Measurements from ENCODE around the gene PPP3R1. TPM values are rescaled to one million over a fixed set of nuclear protein-coding genes. Genes with fewer than 3 reads are reported as not detected.

Gene PPP3R1
- total RNA-seq, 2 experiments from 2014 or later, result 78.5 to 79.6 TPM

DNA sequence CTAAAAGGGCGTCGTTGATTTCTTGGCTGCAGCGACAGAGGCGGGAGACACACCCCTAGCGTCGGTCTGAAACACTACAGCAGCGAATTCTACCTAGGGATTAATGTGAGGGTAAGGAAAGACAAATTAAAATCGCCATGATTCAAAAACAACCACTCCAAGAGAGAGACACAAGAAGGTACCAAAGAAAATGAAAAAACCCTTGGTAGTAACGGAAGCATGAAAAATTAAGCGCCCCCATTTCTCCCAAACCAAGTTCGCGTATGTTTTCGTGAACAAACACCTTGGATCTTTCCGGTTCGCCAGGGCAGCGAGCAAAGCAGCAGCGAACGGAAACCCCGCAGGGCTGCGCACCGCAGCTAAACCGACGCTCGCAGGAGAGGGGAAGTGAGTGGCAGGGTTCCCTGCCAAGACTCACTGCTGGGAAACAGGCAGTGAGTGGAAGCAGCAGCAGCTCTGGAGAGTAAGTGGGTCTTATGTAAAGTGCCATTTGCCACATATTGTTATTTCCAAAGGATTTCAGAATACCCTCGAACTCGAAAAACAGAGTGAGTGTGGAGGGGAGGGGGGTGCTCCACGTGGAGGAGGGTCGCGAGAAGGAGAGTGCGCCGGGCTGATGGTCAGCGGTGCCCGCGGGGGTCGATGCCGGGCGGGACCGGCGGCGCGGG is 1.0 kb downstream of the PPP3R1 start:
- H3K27ac Mint-ChIP-seq, result peak overlapping the region; percentile 94
- DNase-seq, result peak; percentile 87
- CTCF ChIA-PET, result interaction anchor here (1.0 kb wide), 1 partner anchor 14 kb away, joined by 5 read pairs; no protein-coding TSS in a partner anchor
- peaks cover 12% of the 10 kb centered on the region for H3K36me3 Mint-ChIP-seq (ENCODE audit: low read depth)
- peaks cover 2% of the 10 kb centered on the region for H3K27me3 Mint-ChIP-seq
- POLR2A ChIA-PET, result no interaction called here
- no peaks in the 10 kb centered on the region for H3K9me3 Mint-ChIP-seq
- peaks cover 36% of the 10 kb centered on the region for H3K4me1 Mint-ChIP-seq
- H3K4me3 Mint-ChIP-seq, result peak overlapping the region; percentile 98

DNA sequence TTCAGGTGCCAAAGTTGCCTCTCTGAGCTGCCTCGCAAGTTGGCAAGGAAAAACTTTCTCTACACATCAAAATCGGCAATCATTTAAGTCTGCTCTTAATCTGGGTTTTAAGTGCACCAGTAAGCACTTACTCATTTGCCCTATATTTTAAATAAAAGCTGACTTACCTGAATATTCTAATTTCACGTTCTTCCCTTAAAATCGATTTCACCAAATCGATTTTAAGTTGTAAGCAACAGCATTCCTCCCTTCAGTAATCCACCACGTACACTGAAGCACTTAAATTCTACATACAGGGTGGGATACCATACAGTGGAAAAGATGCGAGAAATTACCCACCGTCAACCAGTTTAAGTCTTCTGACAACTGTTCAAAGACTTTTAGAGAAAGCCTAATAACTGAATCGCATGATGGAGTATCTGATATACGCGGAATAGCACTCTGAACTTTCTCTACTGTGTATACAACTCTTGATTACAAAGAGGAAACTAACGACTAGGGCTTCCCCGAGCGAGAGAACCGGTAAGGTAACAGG is 1.6 kb downstream of the PPP3R1 start:
- peaks cover 2% of the 10 kb centered on the region for H3K27me3 Mint-ChIP-seq
- H3K4me1 Mint-ChIP-seq, result peaks cover 31% of the 10 kb centered on the region
- H3K27ac Mint-ChIP-seq, result peak overlapping the region; percentile 94
- ChIA-PET CTCF (interaction anchor here (0.7 to 1.0 kb wide), 6 partner anchors 9 to 179 kb away, joined by 3 to 6 read pairs (median 5); partner anchors contain the start of gene PNO1), POLR2A (interaction anchor here (0.6 kb wide), 1 partner anchor 50 kb away, joined by 3 read pairs; no protein-coding TSS in a partner anchor)
- H3K36me3 Mint-ChIP-seq (ENCODE audit: low read depth), result peaks cover 12% of the 10 kb centered on the region
- DNase-seq, result no peak
- H3K4me3 Mint-ChIP-seq, result peak overlapping the region; percentile 98
- H3K9me3 Mint-ChIP-seq, result no peaks in the 10 kb centered on the region

DNA sequence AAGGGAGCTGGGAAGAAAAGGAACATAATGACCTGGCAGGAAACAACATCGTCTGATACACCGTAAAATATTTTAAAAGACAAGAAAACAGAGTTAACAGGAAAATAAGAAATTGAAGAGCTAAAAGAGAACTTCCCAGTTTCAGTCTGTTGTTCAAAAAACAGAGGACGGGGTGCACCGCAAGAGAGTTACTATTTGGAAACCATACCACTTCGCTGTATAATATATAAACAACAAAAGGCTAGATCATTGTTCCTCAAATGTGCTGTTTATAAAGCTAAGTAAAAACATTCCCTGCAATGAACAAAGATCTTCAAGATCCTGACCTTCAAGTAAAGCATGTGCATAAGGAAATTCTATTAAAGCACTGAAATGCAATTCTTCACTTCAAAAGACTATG is 2.1 kb downstream of the PPP3R1 start:
- POLR2A ChIA-PET, result interaction anchor here (0.6 kb wide), 1 partner anchor 50 kb away, joined by 3 read pairs; no protein-coding TSS in a partner anchor
- Mint-ChIP-seq H3K27ac (peak overlapping the region; percentile 94), H3K36me3 (ENCODE audit: low read depth) (peaks cover 12% of the 10 kb centered on the region), H3K9me3 (no peaks in the 10 kb centered on the region), H3K27me3 (peaks cover 2% of the 10 kb centered on the region), H3K4me1 (peaks cover 25% of the 10 kb centered on the region), H3K4me3 (peak overlapping the region; percentile 98)
- CTCF ChIA-PET, result interaction anchor here (0.7 to 1.0 kb wide), 6 partner anchors 8 to 178 kb away, joined by 3 to 6 read pairs (median 4); partner anchors contain the start of gene PNO1
- DNase-seq, result no peak

DNA sequence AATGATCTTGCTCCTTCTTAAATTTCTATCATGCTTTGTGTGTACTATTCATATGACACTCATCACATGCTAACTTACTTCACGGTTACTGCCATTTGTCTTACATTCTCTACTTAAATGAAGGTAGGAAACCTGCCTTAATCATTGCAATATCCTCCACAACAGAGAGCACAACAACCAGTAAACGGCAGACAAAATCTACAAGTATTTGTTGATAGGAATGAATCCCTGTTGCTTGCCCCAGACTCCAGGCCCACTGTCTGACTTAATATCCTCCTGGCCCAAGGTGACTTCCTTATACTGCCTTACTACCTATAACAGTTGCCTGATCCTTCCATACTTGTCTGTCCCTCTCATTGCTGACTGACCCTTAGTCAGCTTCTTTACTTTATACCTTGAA is 3.5 kb downstream of the PPP3R1 start:
- peaks cover 13% of the 10 kb centered on the region for H3K4me1 Mint-ChIP-seq
- H3K4me3 Mint-ChIP-seq, result peak overlapping the region; percentile 98
- no peaks in the 10 kb centered on the region for H3K9me3 Mint-ChIP-seq
- peaks cover 9% of the 10 kb centered on the region for H3K36me3 Mint-ChIP-seq (ENCODE audit: low read depth)
- no peak for DNase-seq
- POLR2A ChIA-PET, result interaction anchor here (0.6 kb wide), 1 partner anchor 94 kb away, joined by 3 read pairs; no protein-coding TSS in a partner anchor
- CTCF ChIA-PET, result interaction anchor here (0.9 kb wide), 1 partner anchor 9 kb away, joined by 3 read pairs; no protein-coding TSS in a partner anchor
- H3K27me3 Mint-ChIP-seq, result peaks cover 2% of the 10 kb centered on the region
- H3K27ac Mint-ChIP-seq, result no peak overlapping the region

DNA sequence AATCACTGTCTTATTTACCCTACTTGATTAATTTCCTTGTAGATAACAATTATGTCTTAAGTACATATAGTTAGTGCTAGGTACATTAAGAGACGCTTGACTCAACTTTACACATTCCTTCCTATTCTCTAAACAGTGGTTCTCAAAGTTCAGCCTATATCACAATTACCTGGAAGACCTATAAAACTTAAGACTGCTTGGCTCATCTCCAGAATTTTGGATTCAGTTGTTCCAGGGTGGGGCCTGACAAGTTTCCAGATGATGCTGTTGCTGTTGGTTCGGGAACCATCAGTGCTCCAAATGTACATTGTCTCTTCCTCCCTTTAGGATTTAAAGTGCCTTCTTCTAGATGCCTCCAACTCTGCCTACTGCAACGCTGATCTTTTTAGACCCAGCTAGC is 4.0 kb downstream of the PPP3R1 start:
- ChIA-PET POLR2A (interaction anchor here (0.6 kb wide), 1 partner anchor 93 kb away, joined by 3 read pairs; no protein-coding TSS in a partner anchor), CTCF (interaction anchor here (0.9 kb wide), 1 partner anchor 8 kb away, joined by 3 read pairs; no protein-coding TSS in a partner anchor)

DNA sequence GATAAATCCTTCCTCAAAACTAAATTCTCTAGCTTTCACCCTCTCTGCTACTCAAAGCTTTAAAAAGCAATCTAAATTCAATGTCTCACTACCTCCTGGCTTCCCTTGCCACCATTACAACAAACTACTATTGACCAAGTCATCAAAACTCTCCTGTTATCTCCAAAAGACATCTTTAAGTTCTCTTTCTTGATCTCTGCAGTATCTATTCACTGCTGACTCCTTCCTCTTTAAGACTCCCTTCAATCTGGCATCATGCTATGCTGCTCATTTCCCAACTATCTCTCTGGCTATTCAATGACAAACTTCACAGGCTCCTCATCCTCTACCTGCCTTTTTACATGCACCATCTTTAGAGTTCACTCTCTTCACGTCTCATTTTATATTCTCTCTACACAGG is 5.9 kb downstream of the PPP3R1 start:
- no peak overlapping the region for H3K4me3 Mint-ChIP-seq
- peaks cover 10% of the 10 kb centered on the region for H3K4me1 Mint-ChIP-seq
- POLR2A ChIA-PET, result no interaction called here
- no peaks in the 10 kb centered on the region for H3K27me3 Mint-ChIP-seq
- peaks cover 9% of the 10 kb centered on the region for H3K36me3 Mint-ChIP-seq (ENCODE audit: low read depth)
- H3K9me3 Mint-ChIP-seq, result no peaks in the 10 kb centered on the region
- no peak overlapping the region for H3K27ac Mint-ChIP-seq
- no peak for DNase-seq
- CTCF ChIA-PET, result interaction anchor here (1.3 kb wide), 1 partner anchor 50 kb away, joined by 3 read pairs; no protein-coding TSS in a partner anchor

More for the DNA sequence above, 4.0 kb downstream of the PPP3R1 start:
- H3K36me3 Mint-ChIP-seq (ENCODE audit: low read depth), result peaks cover 9% of the 10 kb centered on the region
- DNase-seq, result no peak
- H3K4me1 Mint-ChIP-seq, result peaks cover 10% of the 10 kb centered on the region
- no peak overlapping the region for H3K27ac Mint-ChIP-seq
- H3K4me3 Mint-ChIP-seq, result no peak overlapping the region
- no peaks in the 10 kb centered on the region for H3K9me3 Mint-ChIP-seq
- peaks cover under 1% of the 10 kb centered on the region for H3K27me3 Mint-ChIP-seq

DNA sequence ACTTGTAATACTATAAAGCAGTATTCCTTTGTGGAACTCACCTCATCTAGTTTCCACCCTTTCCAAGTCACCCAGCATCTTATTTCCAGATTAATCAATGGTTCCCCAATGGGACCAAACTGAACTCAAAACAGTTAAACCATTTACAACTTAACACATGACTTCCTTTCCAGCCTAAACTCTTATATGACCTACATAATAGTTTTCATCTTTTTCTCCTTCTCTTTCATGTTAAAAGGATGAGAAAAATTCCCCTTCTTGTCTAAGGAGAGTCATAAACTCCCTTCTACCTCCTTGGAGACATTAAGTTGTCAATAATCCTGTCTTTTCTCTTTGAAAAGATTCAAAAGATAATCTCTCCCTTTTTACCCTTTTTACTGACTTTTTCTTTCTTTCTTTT is 6.7 kb downstream of the PPP3R1 start:
- CTCF ChIA-PET, result interaction anchor here (1.3 kb wide), 1 partner anchor 49 kb away, joined by 3 read pairs; no protein-coding TSS in a partner anchor
- Mint-ChIP-seq H3K27me3 (no peaks in the 10 kb centered on the region), H3K4me3 (no peak overlapping the region), H3K36me3 (ENCODE audit: low read depth) (peaks cover 11% of the 10 kb centered on the region), H3K9me3 (no peaks in the 10 kb centered on the region), H3K4me1 (peaks cover 15% of the 10 kb centered on the region), H3K27ac (no peak overlapping the region)
- POLR2A ChIA-PET, result no interaction called here
- no peak for DNase-seq

DNA sequence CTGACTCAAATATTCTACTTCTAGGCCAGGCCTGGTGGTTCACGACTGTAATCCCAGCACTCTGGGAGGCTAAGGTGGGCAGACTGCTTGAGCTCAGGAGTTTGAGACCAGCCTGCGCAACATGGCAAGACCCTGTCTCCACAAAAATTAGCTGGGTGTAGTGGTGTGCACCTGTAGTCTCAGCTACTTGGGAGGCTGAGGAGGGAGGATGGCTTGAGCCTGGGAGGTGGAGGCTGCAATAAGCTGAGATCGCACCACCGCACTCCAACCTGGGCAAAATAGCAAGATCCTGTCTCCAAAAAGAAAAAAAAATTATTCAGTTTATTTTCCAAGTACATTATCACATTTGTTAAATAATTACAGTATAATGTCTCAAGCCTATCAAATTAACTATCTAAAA is 7.3 kb downstream of the PPP3R1 start:
- no peak overlapping the region for H3K4me3 Mint-ChIP-seq
- peaks cover 11% of the 10 kb centered on the region for H3K36me3 Mint-ChIP-seq (ENCODE audit: low read depth)
- POLR2A ChIA-PET, result no interaction called here
- DNase-seq, result no peak
- CTCF ChIA-PET, result interaction anchor here (0.6 kb wide), 1 partner anchor 1138 kb away, joined by 3 read pairs; no protein-coding TSS in a partner anchor
- no peaks in the 10 kb centered on the region for H3K9me3 Mint-ChIP-seq
- peaks cover 18% of the 10 kb centered on the region for H3K4me1 Mint-ChIP-seq
- H3K27ac Mint-ChIP-seq, result no peak overlapping the region
- no peaks in the 10 kb centered on the region for H3K27me3 Mint-ChIP-seq

DNA sequence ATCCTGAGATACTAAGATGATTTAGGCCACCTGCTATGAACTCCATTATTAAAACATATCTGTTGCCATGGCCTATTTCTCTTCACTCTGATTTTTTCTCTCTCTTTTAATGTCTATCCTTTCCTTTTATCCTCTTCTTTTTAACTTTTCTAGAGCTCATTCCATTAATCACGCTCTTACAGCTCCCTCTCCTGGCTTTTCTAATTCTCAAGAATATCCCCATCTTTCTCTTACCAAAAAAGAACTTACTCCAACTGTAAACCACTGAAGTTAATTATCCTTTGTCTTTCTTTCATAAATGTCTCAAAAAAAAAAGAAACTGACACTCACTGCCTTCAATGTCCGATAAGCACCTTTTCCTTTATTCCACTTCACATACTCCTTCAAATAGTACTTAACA is 7.9 kb downstream of the PPP3R1 start:
- Mint-ChIP-seq H3K27me3 (no peaks in the 10 kb centered on the region), H3K4me1 (peaks cover 19% of the 10 kb centered on the region), H3K4me3 (no peak overlapping the region), H3K9me3 (no peaks in the 10 kb centered on the region), H3K27ac (no peak overlapping the region), H3K36me3 (ENCODE audit: low read depth) (peaks cover 9% of the 10 kb centered on the region)
- no peak for DNase-seq
- POLR2A ChIA-PET, result no interaction called here
- CTCF ChIA-PET, result interaction anchor here (0.6 to 1.3 kb wide), 3 partner anchors 10 to 1138 kb away, joined by 3 to 4 read pairs (median 3); no protein-coding TSS in a partner anchor

DNA sequence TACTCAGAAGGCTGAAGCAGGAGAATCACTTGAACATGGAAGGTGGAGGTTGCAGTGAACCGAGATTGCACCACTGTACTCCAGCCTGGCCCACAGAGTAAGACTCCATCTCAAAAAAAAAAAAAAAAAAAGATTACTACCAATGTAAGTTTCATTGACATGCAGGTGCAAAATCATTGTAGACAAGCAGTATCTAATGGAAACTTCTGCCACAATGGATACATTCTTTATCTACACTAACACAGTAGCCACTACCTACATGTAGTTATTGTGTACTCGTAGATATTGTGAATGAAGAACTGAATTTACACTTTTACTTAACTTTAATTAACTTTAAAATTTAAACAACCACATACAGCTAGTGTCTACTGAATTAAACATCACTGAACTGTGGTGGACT is 10.6 kb downstream of the PPP3R1 start:
- Mint-ChIP-seq H3K36me3 (ENCODE audit: low read depth) (peaks cover 17% of the 10 kb centered on the region), H3K27me3 (no peaks in the 10 kb centered on the region), H3K4me1 (peaks cover 44% of the 10 kb centered on the region), H3K4me3 (no peak overlapping the region), H3K27ac (no peak overlapping the region), H3K9me3 (no peaks in the 10 kb centered on the region)
- CTCF ChIA-PET, result interaction anchor here (1.2 kb wide), 1 partner anchor 8 kb away, joined by 3 read pairs; no protein-coding TSS in a partner anchor
- POLR2A ChIA-PET, result no interaction called here
- no peak for DNase-seq

DNA sequence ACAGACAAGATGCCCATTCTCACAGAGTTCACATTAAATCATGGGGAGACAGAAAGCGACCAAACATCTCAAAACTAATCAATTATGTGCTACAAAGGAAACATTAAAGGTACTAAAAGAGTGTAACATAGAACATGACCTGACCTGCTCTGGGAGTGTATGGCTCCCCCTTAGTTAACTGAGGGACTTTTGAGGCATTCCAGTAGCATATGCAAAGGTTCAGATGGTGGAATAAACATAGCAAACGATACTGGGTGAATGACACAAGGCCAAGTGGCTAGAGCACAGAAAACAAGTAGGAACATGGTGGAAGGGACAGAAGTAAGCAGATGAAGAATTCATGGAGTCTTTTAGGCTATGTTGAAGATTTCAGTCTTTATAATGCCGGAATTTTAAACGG is 11.9 kb downstream of the PPP3R1 start:
- Mint-ChIP-seq H3K4me1 (peaks cover 56% of the 10 kb centered on the region), H3K27ac (no peak overlapping the region), H3K36me3 (ENCODE audit: low read depth) (peaks cover 17% of the 10 kb centered on the region), H3K27me3 (no peaks in the 10 kb centered on the region), H3K4me3 (no peak overlapping the region), H3K9me3 (no peaks in the 10 kb centered on the region)
- ChIA-PET POLR2A (no interaction called here), CTCF (interaction anchor here (1.1 to 1.4 kb wide), 2 partner anchors 9 to 29 kb away, joined by 3 read pairs; no protein-coding TSS in a partner anchor)
- no peak for DNase-seq

DNA sequence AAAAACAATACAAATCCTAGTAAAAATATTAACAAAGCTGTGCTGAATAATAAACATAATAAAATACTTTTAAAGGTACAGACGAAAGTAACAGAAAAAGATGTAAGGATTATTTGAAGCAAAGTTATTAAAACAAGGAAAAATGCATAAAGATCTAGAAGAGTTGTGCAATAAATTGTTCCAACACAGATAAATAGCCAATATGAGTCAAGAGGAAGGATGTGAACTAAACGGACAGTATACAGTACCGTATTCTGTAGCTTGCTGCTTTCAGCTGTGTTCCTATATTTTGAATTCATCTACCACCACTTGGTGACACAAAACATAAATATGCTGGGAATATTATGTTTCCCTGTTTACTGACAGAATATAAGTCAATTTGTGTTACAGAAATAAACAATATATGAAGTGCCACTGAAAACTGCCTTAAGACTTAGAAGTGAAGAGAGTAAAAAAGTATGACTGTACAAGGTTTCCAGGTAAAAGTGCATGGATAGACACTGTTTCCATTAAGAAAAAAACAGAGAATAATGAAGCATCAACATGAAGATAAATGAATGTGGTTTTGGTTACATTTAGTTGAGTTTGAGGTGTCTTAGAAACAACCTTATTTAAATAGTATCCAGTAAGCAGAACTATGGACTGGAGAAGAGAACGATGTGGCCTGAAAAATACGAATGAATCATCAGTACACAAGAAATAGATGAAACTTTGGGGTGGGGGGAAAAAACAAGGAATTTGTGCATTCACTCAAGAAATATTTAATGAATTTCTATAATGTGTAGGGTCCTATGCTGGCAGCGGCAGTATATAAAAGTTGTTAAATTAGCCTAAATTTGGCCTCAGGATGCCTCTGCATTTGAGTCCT is 13.1 kb downstream of the PPP3R1 start:
- ChIA-PET CTCF (interaction anchor here (1.1 to 1.4 kb wide), 2 partner anchors 10 to 28 kb away, joined by 3 read pairs; no protein-coding TSS in a partner anchor), POLR2A (no interaction called here)
- H3K27ac Mint-ChIP-seq, result no peak overlapping the region
- DNase-seq, result no peak
- no peaks in the 10 kb centered on the region for H3K9me3 Mint-ChIP-seq
- peaks cover 17% of the 10 kb centered on the region for H3K36me3 Mint-ChIP-seq (ENCODE audit: low read depth)
- H3K4me3 Mint-ChIP-seq, result no peak overlapping the region
- H3K4me1 Mint-ChIP-seq, result peaks cover 61% of the 10 kb centered on the region
- no peaks in the 10 kb centered on the region for H3K27me3 Mint-ChIP-seq

Measured in activated CD4-positive, alpha-beta T cell treated with anti-CD3 and anti-CD28 coated beads, Interleukin-2, amount 10 ng/mL, durations not matched to agents 7 days and 5 days (primary cell).